NOMO-1 treated with DMSO at 0.1 percent for 48 hours (cell line): ENCODE measurements around the gene CLDN15.

Experiments
- DNase-seq: peaks from one replicate; lab custom pipeline; 2025; ENCODE audit not compliant: unreplicated experiment; lab: John Stamatoyannopoulos, UW

CLDN15 gene

DNA sequence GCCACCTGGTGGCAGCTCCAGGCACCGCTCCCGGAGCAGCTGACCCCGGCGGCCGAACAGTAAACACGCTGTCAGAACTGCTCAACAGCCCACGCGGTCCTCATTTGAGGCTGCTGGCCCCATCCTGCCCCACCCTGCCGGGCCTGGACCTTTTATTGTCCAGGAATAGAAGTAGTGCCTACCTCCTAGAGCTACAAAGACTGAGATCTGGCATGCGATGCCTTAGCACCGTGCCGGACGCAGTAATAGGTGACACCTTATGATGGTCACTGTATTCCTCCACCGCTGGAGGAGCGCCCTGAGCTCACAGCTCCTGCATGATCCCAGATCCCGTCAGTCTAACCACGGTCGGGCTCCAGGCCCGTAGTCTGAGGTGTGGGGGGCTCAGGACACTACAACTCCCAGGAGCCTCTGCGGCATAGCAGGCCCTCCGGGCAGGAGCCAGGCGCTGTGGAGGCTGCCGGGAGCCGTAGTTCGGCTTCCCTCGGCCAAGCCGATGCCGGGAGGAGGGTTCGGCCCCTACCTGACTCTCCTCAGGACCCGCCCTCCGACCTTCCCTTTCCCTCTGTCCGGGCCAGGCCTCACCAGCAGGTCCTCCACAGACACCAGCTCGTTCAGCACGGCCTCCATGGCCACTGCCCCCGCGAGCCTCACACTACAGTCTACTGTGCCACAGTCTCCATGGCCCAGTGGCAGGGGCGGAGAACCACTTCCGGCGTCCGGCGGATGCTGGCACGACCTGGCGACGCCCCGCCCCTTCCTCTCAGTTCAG is 7.0 kb upstream of the CLDN15 start, which contains the start of gene FIS1:
Gene FIS1, minus strand, starts transcription at position 707 of the 772 bp plus-strand sequence. Its CDS starts 77 bp downstream, at position 630.
- peak; percentile 99 for DNase-seq

DNA sequence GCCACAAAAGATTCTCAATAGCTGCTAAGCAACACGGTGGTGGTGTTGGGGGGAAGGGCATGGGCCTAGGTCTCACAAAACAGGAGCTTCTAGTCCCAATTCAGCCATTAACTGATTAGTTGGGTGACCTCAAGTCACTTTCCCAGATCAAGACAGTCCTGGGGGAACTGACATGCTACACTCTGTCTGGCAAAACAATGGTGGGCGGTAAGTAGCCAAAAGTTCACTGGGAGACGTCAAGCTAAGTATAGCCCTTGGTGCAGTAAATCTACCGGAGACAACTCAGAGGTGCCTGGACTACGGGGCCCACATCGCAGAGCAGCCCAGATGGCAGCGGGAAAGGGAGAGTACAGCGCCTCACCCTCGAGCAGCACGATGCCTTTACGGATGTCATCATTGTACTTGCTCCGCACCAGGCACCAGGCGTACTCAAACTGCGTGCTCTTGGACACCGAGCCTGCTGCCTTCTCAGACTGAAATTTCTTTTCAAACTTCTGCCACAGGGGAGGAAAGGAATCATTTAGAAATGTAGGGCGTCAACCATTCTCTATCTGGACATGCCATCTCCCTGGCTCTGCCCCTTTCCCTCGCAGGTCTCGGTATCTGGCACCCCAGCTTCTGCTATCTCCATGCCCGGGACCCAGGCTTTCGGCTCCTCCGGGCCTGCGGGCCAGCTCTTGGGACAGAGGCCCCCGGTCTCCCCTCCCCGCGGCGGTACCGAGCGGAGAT is 6.2 kb upstream of the CLDN15 start:
- peak; percentile 69 for DNase-seq

DNA sequence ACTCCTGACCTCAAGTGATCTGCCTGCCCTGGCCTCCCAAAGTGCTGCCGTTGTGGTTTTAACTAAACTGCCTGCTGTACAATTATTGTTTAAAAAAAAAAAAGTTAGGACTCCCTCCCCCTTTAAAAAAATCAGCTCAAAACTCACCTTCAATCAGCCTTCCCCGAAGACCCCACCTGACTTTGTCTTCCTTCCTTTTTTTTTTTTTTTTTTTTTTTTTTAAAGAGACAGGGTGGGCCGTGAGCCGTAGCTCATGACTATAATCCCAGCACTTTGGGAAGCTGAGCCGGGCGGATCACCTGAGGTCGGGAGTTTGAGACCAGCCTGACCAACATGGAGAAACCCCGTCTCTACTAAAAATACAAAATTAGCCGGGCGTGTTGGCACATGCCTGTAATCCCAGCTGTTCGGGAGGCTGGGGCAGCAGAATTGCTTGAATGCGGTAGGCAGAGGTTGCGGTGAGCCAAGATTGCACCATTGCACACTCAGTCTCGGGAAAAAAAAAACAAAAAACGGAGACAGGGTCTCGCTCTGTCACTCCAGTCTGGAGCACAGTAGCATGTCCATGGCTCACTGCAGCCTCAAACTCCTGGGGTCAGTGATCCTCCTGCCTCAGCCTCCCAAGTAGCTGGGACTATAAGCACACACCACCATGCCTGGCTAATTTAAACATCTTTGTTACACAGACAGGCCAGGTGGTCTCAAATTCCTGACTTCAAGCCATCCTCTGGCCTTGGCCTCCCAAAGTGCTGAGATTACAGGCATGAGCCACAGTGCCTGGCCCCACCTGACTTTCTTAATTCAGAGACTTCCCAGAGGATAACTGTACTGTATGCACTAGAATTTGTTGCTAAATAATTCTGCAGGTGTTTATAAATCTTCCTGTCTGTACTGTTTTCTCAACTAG is 4.1 kb upstream of the CLDN15 start:
- peak; percentile 88 for DNase-seq

DNA sequence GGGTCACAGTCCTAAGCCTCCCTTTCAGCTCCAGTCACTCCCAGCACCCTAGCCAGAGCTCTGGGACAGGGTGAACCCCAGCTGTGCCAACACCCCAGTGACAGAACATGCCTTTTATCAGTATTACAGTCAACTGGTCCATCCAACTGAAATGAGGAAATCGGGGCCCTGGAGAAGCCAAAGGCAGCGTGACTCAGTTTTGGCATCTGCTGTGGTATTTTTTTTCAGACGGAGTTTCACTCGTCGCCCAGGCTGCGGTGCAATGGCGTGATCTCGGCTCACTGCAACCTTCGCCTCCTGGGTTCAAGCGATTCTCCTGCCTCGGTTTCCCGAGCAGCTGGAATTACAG is 3.4 kb upstream of the CLDN15 start:
- DNase-seq, result peak; percentile 88

DNA sequence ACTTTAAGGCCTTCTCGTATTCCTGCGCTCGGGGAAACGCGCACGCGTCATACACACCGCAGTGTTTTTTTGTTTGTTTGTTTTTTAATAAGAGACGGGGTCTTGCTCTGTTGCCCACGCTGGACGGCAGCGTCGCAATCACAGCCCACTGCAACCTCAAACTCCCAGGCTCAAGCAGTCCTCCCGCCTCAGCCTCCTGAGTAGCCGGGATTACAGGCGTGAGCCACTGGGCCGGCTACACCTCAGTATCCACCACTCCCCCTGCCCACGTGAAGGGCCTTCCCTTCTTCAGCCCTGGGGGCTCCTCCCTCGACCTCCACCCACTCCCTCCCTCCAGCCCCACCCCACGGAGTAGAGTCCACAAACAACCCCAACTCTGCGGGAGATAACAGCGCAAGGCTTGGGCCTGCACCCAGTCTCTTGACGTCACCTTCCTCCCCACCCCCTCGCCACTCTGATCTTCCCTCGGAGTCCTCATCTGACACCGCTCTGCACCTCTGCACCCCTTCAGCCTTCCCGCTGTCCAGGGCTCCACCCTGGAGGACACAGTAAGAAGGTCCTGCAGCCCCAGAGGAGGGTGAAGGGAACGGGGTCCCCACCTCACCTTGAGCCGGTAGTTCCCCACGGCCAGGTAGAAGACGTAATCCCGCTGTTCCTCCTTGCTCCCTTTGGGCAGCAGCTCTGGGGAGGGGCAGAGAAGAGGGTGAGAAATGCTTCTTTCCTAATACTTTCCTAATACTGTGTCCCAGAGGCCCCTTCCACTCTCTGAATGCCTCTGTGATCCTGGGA is 2.8 kb upstream of the CLDN15 start:
- no peak for DNase-seq

DNA sequence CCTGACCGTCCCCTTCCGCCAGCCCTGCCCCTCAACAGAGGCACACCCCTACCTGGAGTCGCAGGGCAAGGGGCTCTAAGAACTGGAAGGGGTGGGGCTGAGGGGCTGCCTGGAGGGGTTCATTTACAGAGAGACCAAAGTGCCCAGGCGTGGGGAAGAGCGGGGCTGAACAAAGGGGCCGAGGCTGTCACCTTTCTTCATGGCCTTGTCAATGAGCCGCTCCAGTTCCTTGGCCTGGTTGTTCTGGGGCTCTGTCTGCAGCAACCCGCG is 2.3 kb upstream of the CLDN15 start:
- no peak for DNase-seq

DNA sequence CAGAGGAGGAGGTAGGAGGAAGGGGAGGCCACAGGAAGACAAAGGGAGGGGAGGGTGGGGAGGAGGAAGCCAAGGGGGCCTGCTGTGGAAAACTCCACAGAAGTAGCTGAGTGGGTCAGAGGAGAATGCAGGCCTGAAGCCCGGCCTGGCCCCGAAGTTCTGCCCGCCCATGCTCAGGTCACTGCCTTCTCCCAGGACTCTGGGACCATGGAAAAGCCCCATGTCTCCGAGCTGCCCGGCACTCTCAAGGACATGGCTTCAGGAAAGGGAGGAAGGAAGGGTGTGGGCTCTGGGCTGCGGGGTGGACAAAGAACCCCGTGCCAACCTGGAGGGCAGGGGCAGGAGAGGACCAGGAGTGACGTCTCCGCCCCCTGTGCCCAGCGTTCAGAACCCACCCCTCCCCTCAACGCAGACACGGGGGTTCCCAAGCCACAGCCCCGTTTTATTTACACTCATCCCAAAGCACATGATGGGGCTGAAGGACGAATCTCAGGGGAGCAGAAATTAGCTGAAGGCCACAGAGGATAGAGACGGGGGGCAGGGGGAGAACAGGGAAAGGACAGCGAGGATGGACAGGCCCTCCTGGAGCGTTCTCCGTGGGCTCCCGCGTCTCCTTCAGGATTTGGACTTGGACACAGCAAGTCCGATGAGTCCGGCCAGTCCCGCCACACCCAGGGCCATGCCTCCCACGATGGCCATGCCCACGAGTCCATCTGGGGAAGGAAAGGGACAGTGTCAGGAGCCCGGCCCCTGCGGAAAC is 1.8 kb upstream of the CLDN15 start:
- no peak for DNase-seq

DNA sequence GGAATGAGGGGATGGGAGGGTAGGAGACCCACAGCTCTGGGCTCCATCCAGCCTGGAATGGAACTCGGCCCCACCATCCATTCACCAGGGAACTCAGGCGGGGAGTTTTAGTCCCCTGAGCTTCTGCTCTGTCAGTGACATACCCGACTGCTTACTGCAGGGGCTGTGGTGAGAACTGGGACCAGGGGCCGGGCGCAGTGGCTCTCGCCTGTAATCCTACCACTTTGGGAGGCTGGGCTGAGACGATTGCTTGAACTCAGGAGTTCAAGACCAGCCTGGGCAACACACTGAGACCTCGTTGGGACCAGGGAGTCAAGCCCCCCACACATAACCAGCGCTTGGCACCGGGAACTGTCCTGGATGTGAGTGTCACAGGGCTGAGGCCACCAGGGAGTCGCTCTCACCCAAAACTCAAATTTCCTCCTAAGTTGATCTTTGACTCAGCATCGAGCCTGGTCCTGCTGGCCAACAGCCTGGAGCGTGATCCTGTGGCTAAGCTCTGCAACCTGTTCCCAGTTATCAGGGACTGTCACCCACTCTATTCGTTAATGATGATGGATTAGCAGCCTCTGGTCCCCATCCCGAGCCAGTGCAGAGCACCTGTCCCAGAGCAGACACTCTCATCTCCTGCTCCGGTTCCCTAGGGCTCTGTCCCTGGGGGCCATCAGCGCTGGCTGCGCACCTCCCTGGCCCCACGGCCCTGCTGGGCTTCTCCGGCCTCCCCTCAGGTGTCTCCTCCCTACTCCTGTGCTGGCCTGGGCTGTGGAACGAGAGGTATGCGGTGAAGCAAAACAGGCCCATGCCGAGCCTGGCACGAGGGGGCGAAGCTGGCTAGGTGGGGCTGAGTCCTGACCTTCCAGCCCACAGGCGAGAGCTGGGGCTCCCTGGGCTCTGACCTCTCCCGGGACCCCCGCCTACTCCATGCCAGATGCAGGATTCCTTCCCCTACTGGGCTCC is 902 bp upstream of the CLDN15 start:
- DNase-seq, result no peak

DNA sequence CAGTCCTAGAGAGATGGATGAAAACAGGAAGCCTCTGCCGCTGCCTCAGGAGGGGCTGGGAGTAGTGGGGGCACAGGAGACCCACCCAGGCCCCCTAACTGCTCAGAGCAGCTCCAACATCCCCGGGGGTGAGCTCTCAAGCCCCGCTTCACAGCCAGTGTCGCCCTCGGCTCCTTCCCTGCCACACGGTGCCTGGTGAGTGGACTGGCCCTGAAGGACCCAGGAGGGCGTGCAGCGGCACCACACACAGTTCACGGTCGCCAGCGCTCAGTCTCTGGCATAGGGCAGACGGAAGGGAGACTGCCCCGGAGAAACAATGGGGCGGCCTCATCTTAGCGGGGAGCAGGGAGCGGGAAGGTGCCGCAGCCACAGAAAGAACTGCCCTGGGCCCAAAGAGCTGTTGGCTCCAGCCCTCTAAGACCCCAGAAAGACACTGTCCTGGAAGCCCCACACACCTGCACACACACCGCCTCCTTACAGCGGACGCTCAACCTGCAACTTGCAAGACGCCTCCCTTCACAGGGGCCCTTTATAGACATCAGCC is 1.2 kb downstream of the CLDN15 start:
- DNase-seq, result no peak

DNA sequence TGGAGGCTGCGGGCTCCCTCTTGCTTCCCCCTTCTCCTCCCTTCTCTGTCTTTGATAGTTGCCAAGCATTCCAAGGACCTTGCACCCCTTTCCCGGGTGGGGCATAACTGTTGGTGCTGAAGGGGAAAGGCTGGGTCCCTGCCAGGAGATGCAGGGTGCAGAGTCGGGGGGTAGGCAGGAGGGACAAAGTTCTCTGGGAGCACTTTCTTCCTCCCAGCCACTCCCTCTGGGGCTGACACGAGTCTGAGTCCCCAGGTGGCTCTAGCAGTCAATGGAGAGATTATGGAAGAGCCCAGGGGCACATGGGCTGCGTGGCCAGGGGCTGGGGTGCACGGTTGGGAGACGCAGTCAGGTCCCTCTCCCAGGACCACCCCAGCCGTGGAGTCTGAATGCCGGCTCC is 2.1 kb downstream of the CLDN15 start:
- no peak for DNase-seq

DNA sequence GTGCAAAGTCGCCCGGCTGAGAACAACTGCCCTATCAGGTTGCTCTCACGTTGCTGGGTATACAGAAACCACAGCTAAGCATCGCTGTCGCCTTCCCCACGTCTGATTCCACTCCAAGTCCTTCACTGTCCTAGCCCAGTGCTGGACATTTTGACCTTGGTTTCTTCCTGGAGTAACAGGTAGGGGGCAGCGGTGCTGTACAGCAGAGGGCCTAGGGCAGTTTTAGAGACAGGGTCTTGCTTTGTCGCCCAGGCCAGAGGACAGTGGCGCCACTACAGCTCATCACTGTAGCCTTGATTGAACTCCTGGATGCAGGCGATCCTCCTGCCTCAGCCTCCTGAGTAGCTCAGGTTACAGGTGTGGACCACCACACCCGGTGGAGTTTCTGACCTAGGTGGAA is 2.6 kb downstream of the CLDN15 start:
- peak; percentile 37 for DNase-seq

DNA sequence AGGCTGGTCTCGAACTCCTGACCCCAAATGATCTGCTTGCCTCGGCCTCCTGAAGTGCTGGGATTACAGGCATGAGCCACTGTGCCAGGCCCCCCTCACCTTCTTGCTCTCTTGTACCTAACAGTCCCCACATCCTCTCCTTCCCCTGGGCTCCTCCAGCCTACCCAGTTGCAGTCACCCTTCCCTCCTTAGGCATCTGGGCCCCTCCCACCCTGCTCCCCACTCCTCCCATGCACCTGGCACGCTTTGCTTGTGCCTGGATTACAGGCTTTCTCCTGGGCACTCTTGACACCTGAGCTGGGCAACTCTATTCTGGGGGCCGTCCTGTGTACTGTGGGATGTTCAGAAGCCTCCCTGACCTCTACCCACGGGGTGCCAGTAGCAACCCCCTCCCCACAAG is 3.0 kb downstream of the CLDN15 start:
- DNase-seq, result no peak

DNA sequence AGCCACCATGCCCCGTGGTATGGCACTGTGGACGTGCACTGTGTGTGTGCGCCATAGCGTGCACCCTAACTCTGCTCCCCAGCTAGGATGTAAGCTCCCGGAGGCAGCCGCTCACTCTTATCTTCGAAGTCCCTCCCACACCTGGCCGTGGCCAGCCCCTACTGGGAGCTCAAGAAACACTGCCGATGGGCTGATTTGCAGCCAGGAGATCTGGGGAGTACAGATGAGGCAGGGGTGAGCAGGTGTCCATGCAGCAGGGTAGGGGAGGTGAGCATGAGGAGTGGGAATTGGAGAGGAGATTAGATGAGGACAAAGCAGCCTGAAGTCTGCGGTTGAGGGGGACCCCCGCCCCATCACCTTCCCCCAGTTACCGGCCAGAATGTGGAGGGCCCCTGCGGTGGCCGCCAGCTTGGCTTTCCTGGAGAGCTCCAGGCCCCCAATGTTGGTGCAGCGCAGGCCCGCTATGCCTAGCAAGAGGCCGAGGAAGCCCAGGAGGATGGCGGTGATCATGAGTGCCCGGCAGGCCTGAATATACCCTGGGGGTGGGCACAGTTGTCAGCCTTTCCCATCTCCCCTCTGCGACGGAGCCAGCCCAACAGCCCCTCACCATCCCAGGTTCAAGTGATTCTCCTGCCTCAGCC is 3.6 kb downstream of the CLDN15 start:
- DNase-seq, result no peak

DNA sequence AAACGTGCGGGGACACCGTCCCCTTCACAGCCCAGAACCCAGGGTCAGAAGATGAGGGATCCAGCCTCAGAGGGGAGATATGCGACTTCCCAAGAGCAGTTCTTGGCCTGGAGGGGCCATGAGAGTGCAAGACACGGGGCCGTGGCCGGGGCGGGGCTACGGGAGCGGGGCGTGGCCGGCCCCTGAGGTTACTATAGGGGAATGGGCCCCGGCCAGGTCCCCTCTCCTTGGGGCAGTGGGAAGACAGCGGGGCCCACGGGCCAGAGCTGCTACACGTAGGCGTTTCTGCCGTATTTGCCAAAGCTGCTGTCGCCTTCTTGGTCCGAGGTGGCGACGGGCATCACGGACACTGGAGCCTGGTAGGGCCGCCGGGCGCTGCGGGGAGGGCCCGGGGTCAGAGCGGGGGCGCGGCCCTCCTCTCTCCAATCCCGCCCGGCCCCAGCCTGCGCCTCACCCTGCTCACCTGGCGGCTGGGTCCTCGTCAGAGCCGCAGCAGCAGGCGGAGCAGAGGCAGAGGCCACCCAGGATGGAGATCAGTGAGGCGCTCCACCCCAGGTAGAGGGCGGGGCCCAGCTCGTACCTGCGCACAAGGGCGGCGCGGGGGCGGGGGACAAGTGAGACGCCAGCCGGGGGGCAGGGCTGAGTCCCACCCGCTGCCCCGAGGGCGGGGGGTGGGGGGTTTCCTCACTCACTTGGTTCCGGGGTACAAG is 5.3 kb downstream of the CLDN15 start:
- DNase-seq, result no peak

DNA sequence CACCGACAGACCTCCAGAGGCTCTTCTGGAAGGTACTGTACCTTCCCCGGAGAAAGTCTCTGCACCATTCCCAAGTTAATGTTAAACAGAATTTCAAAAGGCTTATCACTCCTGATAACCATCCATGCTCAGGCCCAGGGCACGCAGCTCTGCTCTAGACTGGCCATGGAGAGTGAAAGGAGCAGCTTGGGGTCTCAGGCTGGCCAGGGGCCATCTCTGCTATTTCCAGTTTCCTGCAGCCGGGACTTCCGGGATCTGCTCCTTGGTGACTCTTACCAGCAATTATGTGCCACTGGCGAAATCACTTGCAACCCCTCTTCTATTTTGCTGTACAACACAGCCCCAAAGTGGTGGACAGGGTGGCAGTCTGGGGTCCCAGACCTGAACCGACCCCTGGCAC is 6.0 kb downstream of the CLDN15 start:
- no peak for DNase-seq

DNA sequence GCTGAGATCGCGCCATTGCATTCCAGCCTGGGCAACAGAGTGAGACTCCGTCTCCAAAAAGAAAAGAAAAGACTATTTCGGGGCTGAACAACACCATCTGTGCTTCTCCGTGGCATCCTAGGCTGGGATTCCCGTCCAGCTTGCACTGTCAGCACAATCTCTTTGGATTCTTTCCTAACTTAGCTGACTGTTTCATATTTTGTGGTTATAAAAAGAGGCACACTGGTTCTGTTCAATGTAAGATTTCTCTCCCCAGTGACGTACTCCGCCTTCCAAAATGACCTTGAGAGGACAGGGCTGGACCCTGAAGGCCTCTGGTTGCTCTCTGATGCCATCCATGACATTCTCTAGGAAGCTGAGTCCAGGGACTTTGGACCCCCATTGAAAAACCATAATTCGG is 10.9 kb downstream of the CLDN15 start:
- no peak for DNase-seq

DNA sequence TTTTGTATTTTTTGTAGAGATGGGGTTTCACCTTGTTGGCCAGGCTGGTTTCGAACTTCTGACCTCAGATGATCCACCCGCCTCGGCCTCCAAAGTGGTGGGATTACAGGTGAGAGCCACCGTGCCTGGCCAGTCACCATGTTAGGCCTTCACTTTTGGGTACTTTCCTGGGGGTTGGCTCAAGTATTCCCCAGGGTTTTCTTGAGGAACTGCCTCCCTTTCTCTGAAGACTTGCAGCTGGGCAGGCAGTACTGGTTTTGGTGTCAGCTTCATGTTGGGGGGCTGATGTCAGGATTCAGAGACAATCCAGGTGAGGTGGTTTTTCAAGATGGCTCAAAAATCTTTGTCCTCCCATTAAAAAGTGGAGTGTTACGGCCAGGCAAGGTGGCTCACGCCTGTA is 12.0 kb downstream of the CLDN15 start:
- DNase-seq, result no peak

DNA sequence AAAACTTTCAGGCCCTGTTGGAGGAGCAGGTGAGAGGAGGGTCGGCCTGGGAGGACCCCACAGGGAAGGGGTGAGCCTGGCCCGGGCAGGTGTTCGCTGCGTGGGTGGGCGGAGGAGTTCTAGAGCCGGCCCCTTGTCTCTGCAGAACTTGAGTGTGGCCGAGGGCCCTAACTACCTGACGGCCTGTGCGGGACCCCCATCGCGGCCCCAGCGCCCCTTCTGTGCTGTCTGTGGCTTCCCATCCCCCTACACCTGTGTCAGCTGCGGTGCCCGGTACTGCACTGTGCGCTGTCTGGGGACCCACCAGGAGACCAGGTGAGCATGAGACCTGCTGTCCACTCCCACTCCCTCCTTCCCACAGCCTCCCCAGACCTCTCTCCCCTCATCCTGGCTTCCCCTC is 14.1 kb downstream of the CLDN15 start:
- no peak for DNase-seq
